ENCODE data around the gene CD3D.

The CD3D gene

DNA sequence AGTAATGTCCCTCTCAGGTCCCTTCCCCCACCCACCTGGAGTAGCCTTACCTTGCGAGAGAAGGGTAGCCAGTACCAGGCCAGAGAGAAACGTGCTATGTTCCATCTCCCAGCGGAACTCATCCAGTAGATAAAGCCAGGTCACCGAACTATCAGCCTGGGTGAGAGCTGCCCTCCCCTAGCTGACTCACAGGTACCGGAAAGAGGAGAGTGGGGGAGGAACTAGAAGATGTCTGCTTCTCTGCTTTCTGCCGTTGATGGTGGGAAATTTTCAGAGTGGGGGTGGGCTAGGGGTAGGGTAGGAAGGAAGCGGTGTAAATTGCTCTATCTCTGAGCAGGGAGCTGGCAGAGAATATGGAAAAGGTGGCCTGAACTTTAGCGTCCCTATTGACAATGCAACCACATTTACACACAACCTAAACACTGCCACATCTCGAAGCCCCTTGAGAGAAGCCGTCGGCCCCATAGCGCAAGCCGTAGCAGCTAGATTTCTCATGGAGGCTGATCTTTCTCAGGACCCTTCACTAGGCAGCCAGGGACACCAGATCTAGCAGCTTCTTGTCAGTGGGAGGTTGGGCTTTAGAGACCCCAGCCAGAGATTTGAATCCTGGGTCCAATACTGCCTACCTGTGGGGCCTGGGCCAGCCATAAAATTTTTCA, at the start of gene CD3D:
Gene CD3D, minus strand, starts transcription at position 203 of the 659 bp plus-strand sequence. Its CDS starts 98 bp downstream, at position 105.
- in situ Hi-C loops (cut with HindIII; ENCODE audit: low sequenced_read_pairs) = no loop called here
- DNase-seq (ENCODE audit: low read depth) = no peak
- TF ChIP-seq, protein P1, sequence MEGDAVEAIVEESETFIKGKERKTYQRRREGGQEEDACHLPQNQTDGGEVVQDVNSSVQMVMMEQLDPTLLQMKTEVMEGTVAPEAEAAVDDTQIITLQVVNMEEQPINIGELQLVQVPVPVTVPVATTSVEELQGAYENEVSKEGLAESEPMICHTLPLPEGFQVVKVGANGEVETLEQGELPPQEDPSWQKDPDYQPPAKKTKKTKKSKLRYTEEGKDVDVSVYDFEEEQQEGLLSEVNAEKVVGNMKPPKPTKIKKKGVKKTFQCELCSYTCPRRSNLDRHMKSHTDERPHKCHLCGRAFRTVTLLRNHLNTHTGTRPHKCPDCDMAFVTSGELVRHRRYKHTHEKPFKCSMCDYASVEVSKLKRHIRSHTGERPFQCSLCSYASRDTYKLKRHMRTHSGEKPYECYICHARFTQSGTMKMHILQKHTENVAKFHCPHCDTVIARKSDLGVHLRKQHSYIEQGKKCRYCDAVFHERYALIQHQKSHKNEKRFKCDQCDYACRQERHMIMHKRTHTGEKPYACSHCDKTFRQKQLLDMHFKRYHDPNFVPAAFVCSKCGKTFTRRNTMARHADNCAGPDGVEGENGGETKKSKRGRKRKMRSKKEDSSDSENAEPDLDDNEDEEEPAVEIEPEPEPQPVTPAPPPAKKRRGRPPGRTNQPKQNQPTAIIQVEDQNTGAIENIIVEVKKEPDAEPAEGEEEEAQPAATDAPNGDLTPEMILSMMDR (IDR thresholded peaks at IDR 0.05; ENCODE audit: low read depth, low read length, missing control alignments) = no peak
- no peak within 1 kb of the TSS for H3K4me3 ChIP-seq (ENCODE audit: low read depth, low read length)

DNA sequence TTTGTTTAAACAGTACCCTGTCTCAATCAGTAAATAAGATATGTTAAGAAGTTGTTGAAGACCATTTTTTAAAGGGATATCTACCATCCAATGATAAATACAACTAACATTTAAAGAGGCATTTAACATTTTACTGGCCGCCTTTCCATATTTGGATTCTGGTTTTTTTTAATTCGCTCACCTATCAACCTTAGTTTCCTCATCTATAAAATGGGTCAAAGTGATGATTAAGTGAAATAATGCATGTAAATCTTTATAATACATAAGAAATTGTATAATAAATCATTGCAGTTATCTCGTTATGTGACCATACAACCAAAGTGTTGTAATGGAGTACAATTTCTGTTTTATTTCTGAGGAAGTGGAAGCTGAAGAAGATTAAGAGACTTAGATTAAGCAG, 41.2 kb upstream of the CD3D start:
- no peak for DNase-seq (ENCODE audit: low read depth)
- TF ChIP-seq, protein P1 (IDR thresholded peaks at IDR 0.05; ENCODE audit: low read depth, low read length, missing control alignments) = no peak
- in situ Hi-C loops (cut with HindIII; ENCODE audit: low sequenced_read_pairs) = no loop called here
- no peak overlapping the region for H3K4me3 ChIP-seq (ENCODE audit: low read depth, low read length)

DNA sequence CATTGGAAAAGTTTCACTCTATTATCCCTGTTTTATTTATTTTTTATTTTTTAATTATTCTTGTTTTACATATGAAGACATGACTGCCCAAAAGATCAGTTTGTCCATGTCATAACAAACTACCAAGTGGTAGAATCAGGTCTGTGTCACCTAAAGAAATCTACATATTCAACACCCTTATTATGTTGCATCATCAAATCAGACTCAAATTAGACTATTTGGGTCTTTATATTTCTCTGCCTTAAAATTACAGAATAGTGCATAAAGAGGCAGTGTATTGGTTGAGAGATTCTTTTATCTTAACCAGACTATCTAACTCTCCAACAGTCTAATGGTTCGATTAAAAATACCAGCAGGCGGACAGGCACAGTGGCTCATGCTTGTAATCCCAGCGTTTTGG, 40.4 kb upstream of the CD3D start:
- TF ChIP-seq, protein P1 (IDR thresholded peaks at IDR 0.05; ENCODE audit: low read depth, low read length, missing control alignments) = no peak
- DNase-seq (ENCODE audit: low read depth) = no peak
- in situ Hi-C loops (cut with HindIII; ENCODE audit: low sequenced_read_pairs) = no loop called here
- no peak overlapping the region for H3K4me3 ChIP-seq (ENCODE audit: low read depth, low read length)

DNA sequence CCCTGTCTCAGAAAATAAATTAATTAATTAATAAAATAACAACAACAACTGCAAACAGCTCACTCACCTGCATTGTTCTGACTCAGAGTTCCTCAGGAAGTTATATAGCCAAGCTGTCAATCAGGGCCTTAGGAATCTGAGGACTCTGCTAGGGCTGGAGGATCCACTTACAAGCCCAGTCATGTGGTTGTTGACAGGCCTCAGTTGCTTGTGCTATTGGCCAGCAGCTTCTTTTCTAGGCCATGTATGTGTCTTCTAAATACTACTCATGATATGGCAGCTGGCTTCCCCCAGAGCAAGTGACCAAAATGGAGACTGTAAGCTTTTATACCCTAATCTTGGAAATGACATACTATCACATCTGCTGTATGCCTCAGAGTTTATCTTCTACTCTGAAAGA, 38.1 kb upstream of the CD3D start:
- no peak for DNase-seq (ENCODE audit: low read depth)
- in situ Hi-C loops (cut with HindIII; ENCODE audit: low sequenced_read_pairs) = no loop called here
- H3K4me3 ChIP-seq (ENCODE audit: low read depth, low read length) = no peak overlapping the region
- TF ChIP-seq, protein P1 (IDR thresholded peaks at IDR 0.05; ENCODE audit: low read depth, low read length, missing control alignments) = no peak

DNA sequence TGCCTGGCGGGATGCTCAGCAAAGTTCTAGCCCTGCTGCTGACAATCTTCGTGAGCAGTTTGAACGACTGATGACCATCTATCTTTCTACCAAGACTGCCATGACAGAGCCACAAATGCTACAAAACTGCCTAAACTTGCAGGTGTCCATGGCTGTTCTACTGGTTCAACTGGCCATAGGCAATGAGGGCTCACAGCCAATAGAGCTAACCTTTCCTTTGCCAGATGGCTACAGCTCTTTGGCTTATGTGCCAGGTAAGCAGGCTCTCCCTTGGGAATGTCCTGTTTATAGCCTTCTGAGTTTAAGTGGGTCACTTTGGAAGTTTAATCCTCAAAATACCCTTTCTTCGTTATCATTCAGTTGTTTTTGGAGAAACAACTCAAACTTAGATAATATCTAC, 37.0 kb upstream of the CD3D start:
- in situ Hi-C loops (cut with HindIII; ENCODE audit: low sequenced_read_pairs) = no loop called here
- DNase-seq (ENCODE audit: low read depth) = no peak
- no peak overlapping the region for H3K4me3 ChIP-seq (ENCODE audit: low read depth, low read length)
- TF ChIP-seq, protein P1 (IDR thresholded peaks at IDR 0.05; ENCODE audit: low read depth, low read length, missing control alignments) = no peak

DNA sequence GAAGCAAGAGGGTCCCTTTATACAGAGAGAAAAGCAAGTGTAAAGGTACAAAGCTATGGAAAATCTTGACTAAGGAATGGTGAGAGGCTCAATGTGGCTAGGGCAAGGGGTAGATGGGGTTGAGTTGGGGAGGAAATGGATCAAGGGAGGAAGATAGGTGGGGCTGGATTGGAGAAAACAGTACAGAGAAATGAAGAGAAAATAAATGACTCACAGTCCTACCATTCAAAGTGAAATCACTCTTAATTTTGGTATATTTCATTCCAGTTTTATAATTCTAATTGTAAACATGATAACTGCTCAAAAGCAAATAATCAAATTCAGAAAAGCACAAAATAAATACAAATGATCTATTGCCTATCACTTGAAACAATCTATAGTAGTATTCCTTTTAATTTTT, 33.5 kb upstream of the CD3D start:
- no peak for DNase-seq (ENCODE audit: low read depth)
- in situ Hi-C loops (cut with HindIII; ENCODE audit: low sequenced_read_pairs) = no loop called here
- TF ChIP-seq, protein P1 (IDR thresholded peaks at IDR 0.05; ENCODE audit: low read depth, low read length, missing control alignments) = no peak
- no peak overlapping the region for H3K4me3 ChIP-seq (ENCODE audit: low read depth, low read length)

Data from astrocyte of the cerebellum (primary cell).